EL (cell line): ENCODE results near the gene SPRED2.
"Not testable (repeated sequence)": the region's sequence is repeated elsewhere in the genome, so short reads cannot be mapped to it uniquely, and the experiment has no call there.

Experiments
- DNase-seq: peaks from one replicate; pipeline ENCODE4 v3.0.0-alpha.2; 2016

Gene SPRED2

GRCh38 chr2:65334714-65335113 lies 97.7 kb downstream of the SPRED2 start:
- no peak for DNase-seq

GRCh38 chr2:65331336-65332025 lies 100.9 kb downstream of the SPRED2 start:
- no peak for DNase-seq

- DNase-seq, result no peak
These were observed 102.9 kb downstream of the SPRED2 start for GRCh38 chr2:65329525-65329924.

GRCh38 chr2:65326276-65326675 lies 106.1 kb downstream of the SPRED2 start:
- no peak for DNase-seq

GRCh38 chr2:65325066-65325465 lies 107.3 kb downstream of the SPRED2 start:
- DNase-seq, result no peak

GRCh38 chr2:65320946-65321345 lies 111.5 kb downstream of the SPRED2 start:
- DNase-seq, result no peak

GRCh38 chr2:65320042-65320725 lies 112.2 kb downstream of the SPRED2 start:
- DNase-seq, result peak; percentile 90

GRCh38 chr2:65319674-65320041 lies 112.7 kb downstream of the SPRED2 start:
- DNase-seq, result no peak

- no peak for DNase-seq
These were observed 113.2 kb downstream of the SPRED2 start for GRCh38 chr2:65319072-65319673.

- no peak for DNase-seq
These were observed 114.6 kb downstream of the SPRED2 start for GRCh38 chr2:65317841-65318240.

- not testable (repeated sequence) for DNase-seq
These were observed 115.0 kb downstream of the SPRED2 start for GRCh38 chr2:65317351-65317750.

GRCh38 chr2:65316072-65316471 lies 116.3 kb downstream of the SPRED2 start:
- DNase-seq, result no peak

- no peak for DNase-seq
These were observed 117.5 kb downstream of the SPRED2 start for GRCh38 chr2:65314801-65315441.

GRCh38 chr2:65313954-65314256 lies 118.5 kb downstream of the SPRED2 start:
- DNase-seq, result no peak

- DNase-seq, result no peak
These were observed 119.1 kb downstream of the SPRED2 start for GRCh38 chr2:65313126-65313953.

- DNase-seq, result no peak
These were observed 120.8 kb downstream of the SPRED2 start for GRCh38 chr2:65311596-65311995.

GRCh38 chr2:65311049-65311448 lies 121.3 kb downstream of the SPRED2 start:
- DNase-seq, result no peak

GRCh38 chr2:65309699-65310098 lies 122.7 kb downstream of the SPRED2 start:
- no peak for DNase-seq

- DNase-seq, result no peak
These were observed 126.5 kb downstream of the SPRED2 start for GRCh38 chr2:65305934-65306333.

GRCh38 chr2:65300761-65301711 lies 131.4 kb downstream of the SPRED2 start:
- peak; percentile 80 for DNase-seq

GRCh38 chr2:65300134-65300760 lies 132.2 kb downstream of the SPRED2 start:
- peak; percentile 72 for DNase-seq
